HepG2 (cell line): ENCODE data around the gene HDAC5. TPM values are rescaled to one million over a fixed set of nuclear protein-coding genes. Genes with fewer than 3 reads are reported as not detected.

ENCODE experiments used
- ARHGAP35 ChIP-seq: sonication (generic); formaldehyde crosslinking; IDR thresholded peaks from 2 replicates; pipeline ENCODE4 v1.9.0; 2022; ENCODE audit warnings: mild to moderate bottlenecking, inconsistent platforms, moderate library complexity, missing genetic modification reagents, borderline replicate concordance
- CREB1 ChIP-seq, 2 experiments: fragments of 450-650 bp in 1 of 2; IDR thresholded peaks; 2 replicates each; pipeline ENCODE4 v1.6.1; 2016 to 2017; ENCODE audit warnings: control low read depth in 1 of 2, mild to moderate bottlenecking in 1 of 2, missing compliant biosample characterization in 1 of 2, missing genetic modification characterization in 1 of 2
- FOXP1 ChIP-seq, 2 experiments: fragments of 450-650 bp in 1 of 2; IDR thresholded peaks; 2 replicates each; pipeline ENCODE4 v1.6.1; 2017 to 2018; ENCODE audit warnings: antibody characterized with exemption in 1 of 2
- GFI1 ChIP-seq: sonication (generic); formaldehyde crosslinking; IDR thresholded peaks from 2 replicates; pipeline ENCODE4 v1.5.0; 2020; ENCODE audit warnings: missing genetic modification reagents, mild to moderate bottlenecking, borderline replicate concordance
- HMGXB3 ChIP-seq: sonication (generic); formaldehyde crosslinking; IDR thresholded peaks from 2 replicates; pipeline ENCODE4 v1.4.0; 2020; ENCODE audit warnings: missing genetic modification reagents, borderline replicate concordance
- IKZF5 ChIP-seq: IDR thresholded peaks from 2 replicates; pipeline ENCODE4 v1.6.1; 2018; ENCODE audit warnings: missing genetic modification reagents, mild to moderate bottlenecking, missing compliant biosample characterization
- MIER3 ChIP-seq: IDR thresholded peaks from 2 replicates; pipeline ENCODE4 v1.6.1; 2016; ENCODE audit warnings: missing compliant biosample characterization, borderline replicate concordance
- MLLT10 ChIP-seq: sonication (generic); formaldehyde crosslinking; IDR thresholded peaks from 2 replicates; pipeline ENCODE4 v1.4.0; 2020; ENCODE audit warnings: missing genetic modification reagents
- MTF2 ChIP-seq: sonication (generic); formaldehyde crosslinking; IDR thresholded peaks from 2 replicates; pipeline ENCODE4 v1.5.0; 2020; ENCODE audit warnings: missing genetic modification reagents, borderline replicate concordance
- MXI1 ChIP-seq: IDR thresholded peaks from 3 replicates; pipeline ENCODE4 v1.6.1; 2012; ENCODE audit warnings: low read depth, low read length, inconsistent platforms, borderline replicate concordance
- POLR2A ChIP-seq, 2 experiments: IDR thresholded peaks; 2 replicates each; pipeline ENCODE4 v1.6.1; 2011; ENCODE audit warnings: low read depth in 2 of 2, low read length in 2 of 2, mild to moderate bottlenecking in 1 of 2, moderate library complexity in 1 of 2; ENCODE audit not compliant: insufficient read depth in 1 of 2
- RXRA ChIP-seq: sonication (generic); formaldehyde crosslinking; IDR thresholded peaks from 2 replicates; pipeline ENCODE4 v1.5.1; 2020; ENCODE audit warnings: missing genetic modification reagents
- SALL1 ChIP-seq: sonication (generic); formaldehyde crosslinking; IDR thresholded peaks from 2 replicates; pipeline ENCODE4 v1.8.0; 2022; ENCODE audit warnings: mild to moderate bottlenecking, missing genetic modification reagents
- SIN3B ChIP-seq: fragments of 150-350 bp; IDR thresholded peaks from 2 replicates; pipeline ENCODE4 v1.6.1; 2014; ENCODE audit warnings: low read length
- TAF1 ChIP-seq: sonication (generic); formaldehyde crosslinking; IDR thresholded peaks from 2 replicates; pipeline ENCODE4 v1.4.0; 2020; ENCODE audit warnings: missing genetic modification reagents
- UBTF ChIP-seq: sonication (generic); formaldehyde crosslinking; IDR thresholded peaks from 2 replicates; pipeline ENCODE4 v1.4.0; 2020; ENCODE audit warnings: mild to moderate bottlenecking, missing genetic modification reagents
- ZEB1 ChIP-seq: IDR thresholded peaks from 2 replicates; pipeline ENCODE4 v1.6.1; 2012; ENCODE audit warnings: mild to moderate bottlenecking, low read depth, inconsistent platforms; ENCODE audit not compliant: insufficient replicate concordance
- ZNF180 ChIP-seq: sonication (generic); formaldehyde crosslinking; IDR thresholded peaks from 2 replicates; pipeline ENCODE4 v1.4.0; 2020; ENCODE audit warnings: low read depth, missing genetic modification reagents, borderline replicate concordance
- ZNF33A ChIP-seq: sonication (generic); formaldehyde crosslinking; IDR thresholded peaks from 2 replicates; pipeline ENCODE4 v1.5.1; 2020; ENCODE audit warnings: missing genetic modification reagents, mild to moderate bottlenecking, moderate library complexity, borderline replicate concordance
- ZNF510 ChIP-seq: sonication (generic); formaldehyde crosslinking; IDR thresholded peaks from 2 replicates; pipeline ENCODE4 v1.4.0; 2020; ENCODE audit warnings: low read depth, mild to moderate bottlenecking, missing genetic modification reagents
- ZNF543 ChIP-seq: sonication (generic); formaldehyde crosslinking; IDR thresholded peaks from 2 replicates; pipeline ENCODE4 v1.4.0; 2020; ENCODE audit warnings: mild to moderate bottlenecking, missing genetic modification reagents
- polyA plus RNA-seq, 8 experiments: library from polyadenylated mRNA; depleted of rRNA in 3 of 8; stranded (reverse) in 7 of 8; unstranded in 1 of 8; fragments of >200 nt; fragmentation: Illumina TruSeq in 4 of 8; extraction: Trizol in 4 of 8; gene quantifications; 2 replicates each; pipeline versions ENCODE4 v1.2.1 to v1.2.3, GENCODE V29; 2011 to 2016; ENCODE audit warnings: low read depth in 4 of 8, missing spikeins in 1 of 8, mixed read lengths in 1 of 8; ENCODE audit not compliant: insufficient read depth in 1 of 8
- total RNA-seq, 5 experiments: library from RNA; depleted of rRNA; stranded (reverse); fragments of >200 nt; fragmentation: Illumina TruSeq; extraction: Trizol; gene quantifications; 2 replicates each; pipeline ENCODE4 v1.2.3, GENCODE V29; 2016; ENCODE audit warnings: low read depth in 1 of 5

HDAC5 gene
- total and polyA plus RNA-seq, 2 of the 13 experiments (the other 11 are each of a cell fraction or from before 2014, with no cell fraction given): 46.4 to 85.4 TPM

GRCh38 chr17:44108440-44109311 is 14.8 kb downstream of the HDAC5 start (continued):
- TF ChIP-seq UBTF (peak; percentile 47; the same call in 1 of the 2 replicates), ZNF33A (CRISPR knock-in tag) (peak; percentile 24; the same call in 1 of the 2 replicates), FOXP1 (IDR thresholded peaks at IDR 0.05) (peak; percentile 88), FOXP1 (CRISPR knock-in tag; IDR thresholded peaks at IDR 0.05) (peak; percentile 92), RXRA (CRISPR knock-in tag) (peak; percentile 72; the same call in 1 of the 2 replicates), ZNF543 (peak; percentile 97), ZNF180 (no peak), MIER3 (CRISPR knock-in tag) (peak; percentile 53; the same call in 1 of the 2 replicates), GFI1 (CRISPR knock-in tag) (peak; percentile 36; the same call in 1 of the 2 replicates), ZNF510 (CRISPR knock-in tag) (peak; percentile 82; the same call in 1 of the 2 replicates), CREB1 (IDR thresholded peaks at IDR 0.05) (peak; percentile 91), CREB1 (CRISPR knock-in tag; IDR thresholded peaks at IDR 0.05) (peak; percentile 83), MXI1 (peak; percentile 88; the same call in 1 of the 3 replicates), TAF1 (CRISPR knock-in tag) (peak; percentile 57; the same call in 1 of the 2 replicates), SALL1 (CRISPR knock-in tag) (peak; percentile 91), SIN3B (peak; percentile 47), POLR2A (IDR thresholded peaks at IDR 0.05; ENCODE audit: insufficient read depth in 1 of 2, low read depth in 2 of 2, low read length in 2 of 2) (peak; percentile 47 to 66; a peak in 3 of 4 replicates), ZEB1 (peak; percentile 58), ARHGAP35 (CRISPR knock-in tag) (no peak), MLLT10 (CRISPR knock-in tag) (no peak), HMGXB3 (CRISPR knock-in tag) (peak; percentile 13; the same call in 1 of the 2 replicates), MTF2 (CRISPR knock-in tag) (no peak; the same call in 1 of the 2 replicates), IKZF5 (CRISPR knock-in tag) (peak; percentile 90)
